Stimulated activated naive CD8-positive, alpha-beta T cell treated with anti-CD3 and anti-CD28 coated beads, Interleukin-15, Interleukin-2, amounts not matched to agents 100 ng/mL and 50 ng/mL, for 24 hours (primary cell): Measurements from ENCODE around the gene FOXK2.

Source experiments
- H3K27ac Mint-ChIP-seq: one replicate; pipeline ENCODE4 v1.8.0; 2021; ENCODE audit warnings: mild to moderate bottlenecking, mixed read lengths
- H3K27me3 Mint-ChIP-seq: one replicate; pipeline ENCODE4 v1.8.0; 2021; ENCODE audit warnings: mixed read lengths
- H3K36me3 Mint-ChIP-seq: one replicate; pipeline ENCODE4 v1.8.0; 2021; ENCODE audit warnings: low read depth, mixed read lengths
- H3K4me1 Mint-ChIP-seq: one replicate; pipeline ENCODE4 v1.8.0; 2021; ENCODE audit warnings: low read depth, mixed read lengths
- H3K4me3 Mint-ChIP-seq: one replicate; pipeline ENCODE4 v1.8.0; 2021; ENCODE audit warnings: mild to moderate bottlenecking, mixed read lengths
- H3K9me3 Mint-ChIP-seq: one replicate; pipeline ENCODE4 v1.8.0; 2021; ENCODE audit warnings: mixed read lengths

The FOXK2 gene

GRCh38 chr17:82648742-82649331 is 129.3 kb downstream of the FOXK2 start:
- Mint-ChIP-seq H3K36me3 (peaks cover 16% of the 10 kb centered on the region), H3K27me3 (no peaks in the 10 kb centered on the region), H3K4me3 (no peak overlapping the region), H3K9me3 (no peaks in the 10 kb centered on the region), H3K4me1 (peaks cover 21% of the 10 kb centered on the region), H3K27ac (no peak overlapping the region)

- Mint-ChIP-seq H3K27ac (no peak overlapping the region), H3K9me3 (no peaks in the 10 kb centered on the region), H3K4me1 (peaks cover 18% of the 10 kb centered on the region), H3K4me3 (no peak overlapping the region), H3K36me3 (peaks cover 8% of the 10 kb centered on the region), H3K27me3 (no peaks in the 10 kb centered on the region)
Measured at GRCh38 chr17:82649501-82650261, 130.1 kb downstream of the FOXK2 start.

GRCh38 chr17:82650723-82651122 is 131.2 kb downstream of the FOXK2 start:
- no peak overlapping the region for H3K27ac Mint-ChIP-seq
- peaks cover 11% of the 10 kb centered on the region for H3K4me1 Mint-ChIP-seq

GRCh38 chr17:82653651-82654528 is 134.4 kb downstream of the FOXK2 start:
- no peaks in the 10 kb centered on the region for H3K27me3 Mint-ChIP-seq
- H3K9me3 Mint-ChIP-seq = no peaks in the 10 kb centered on the region
- H3K4me3 Mint-ChIP-seq = no peak overlapping the region

More at GRCh38 chr17:82650723-82651122, 131.2 kb downstream of the FOXK2 start:
- Mint-ChIP-seq H3K36me3 (peaks cover under 1% of the 10 kb centered on the region), H3K27me3 (no peaks in the 10 kb centered on the region), H3K9me3 (no peaks in the 10 kb centered on the region), H3K4me3 (no peak overlapping the region)

More at GRCh38 chr17:82653651-82654528, 134.4 kb downstream of the FOXK2 start:
- no peak overlapping the region for H3K27ac Mint-ChIP-seq
- no peaks in the 10 kb centered on the region for H3K36me3 Mint-ChIP-seq
- H3K4me1 Mint-ChIP-seq = no peaks in the 10 kb centered on the region
